ENCODE measurements around the gene CHST8. TPM values are rescaled to one million over a fixed set of nuclear protein-coding genes. Genes with fewer than 3 reads are reported as not detected.
A peak's percentile ranks its signal among the peaks of the same experiment; 100 is the strongest.
"Not testable (repeated sequence)": the region's sequence is repeated elsewhere in the genome, so short reads cannot be mapped to it uniquely, and the experiment has no call there.

CHST8 gene
- total RNA-seq, 6 experiments from 2014 or later, result not detected

GRCh38 chr19:33814181-33815165 is 192.7 kb downstream of the CHST8 start:
- H3K36me3 Mint-ChIP-seq (ENCODE audit: low read depth), result no peaks in the 10 kb centered on the region
- H3K4me3 Mint-ChIP-seq, result no peak overlapping the region
- no peak for DNase-seq
- no peaks in the 10 kb centered on the region for H3K4me1 Mint-ChIP-seq (ENCODE audit: low read depth)
- H3K27me3 Mint-ChIP-seq (ENCODE audit: insufficient read depth), result peaks cover 9% of the 10 kb centered on the region; the same call in 1 of the 2 replicates
- no peaks in the 10 kb centered on the region for H3K9me3 Mint-ChIP-seq
- no peak for TF ChIP-seq CTCF (IDR thresholded peaks at IDR 0.05)
- no peak overlapping the region for H3K27ac Mint-ChIP-seq

- no peak for TF ChIP-seq CTCF (IDR thresholded peaks at IDR 0.05)
- no peaks in the 10 kb centered on the region for H3K36me3 Mint-ChIP-seq (ENCODE audit: low read depth)
- H3K4me1 Mint-ChIP-seq (ENCODE audit: low read depth), result no peaks in the 10 kb centered on the region
- peaks cover 9% of the 10 kb centered on the region; the same call in 1 of the 2 replicates for H3K27me3 Mint-ChIP-seq (ENCODE audit: insufficient read depth)
- H3K4me3 Mint-ChIP-seq, result no peak overlapping the region
- no peak overlapping the region for H3K27ac Mint-ChIP-seq
- H3K9me3 Mint-ChIP-seq, result no peaks in the 10 kb centered on the region
- peak; percentile 9 for DNase-seq
These were observed 193.9 kb downstream of the CHST8 start for GRCh38 chr19:33815380-33816340.

- no peak for TF ChIP-seq CTCF (IDR thresholded peaks at IDR 0.05)
- Mint-ChIP-seq H3K4me3 (no peak overlapping the region), H3K27ac (no peak overlapping the region)
These were observed 196.7 kb downstream of the CHST8 start for GRCh38 chr19:33818411-33818810.

GRCh38 chr19:33819078-33819477 is 197.3 kb downstream of the CHST8 start:
- H3K4me1 Mint-ChIP-seq (ENCODE audit: low read depth); H3K36me3 Mint-ChIP-seq (ENCODE audit: low read depth); H3K9me3 Mint-ChIP-seq; H3K27me3 Mint-ChIP-seq (ENCODE audit: insufficient read depth); H3K4me3 Mint-ChIP-seq; H3K27ac Mint-ChIP-seq; DNase-seq: not testable (repeated sequence)

More at GRCh38 chr19:33818411-33818810, 196.7 kb downstream of the CHST8 start:
- Mint-ChIP-seq H3K4me1 (ENCODE audit: low read depth) (peaks cover 6% of the 10 kb centered on the region; the same call in 1 of the 2 replicates), H3K36me3 (ENCODE audit: low read depth) (no peaks in the 10 kb centered on the region), H3K27me3 (ENCODE audit: insufficient read depth) (peaks cover 9% of the 10 kb centered on the region; the same call in 1 of the 2 replicates), H3K9me3 (no peaks in the 10 kb centered on the region)
- no peak for DNase-seq

GRCh38 chr19:33819506-33819879 is 197.7 kb downstream of the CHST8 start:
- no peak for TF ChIP-seq CTCF (IDR thresholded peaks at IDR 0.05)
- no peak overlapping the region for H3K27ac Mint-ChIP-seq
- H3K4me1 Mint-ChIP-seq (ENCODE audit: low read depth), result peaks cover 6% of the 10 kb centered on the region; the same call in 1 of the 2 replicates
- H3K36me3 Mint-ChIP-seq (ENCODE audit: low read depth), result no peaks in the 10 kb centered on the region
- DNase-seq, result no peak
- H3K4me3 Mint-ChIP-seq, result 0 out of 2 replicates have a peak overlapping the region, but pooled peaks have one; percentile 15
- H3K9me3 Mint-ChIP-seq, result no peaks in the 10 kb centered on the region
- peaks cover 9% of the 10 kb centered on the region; the same call in 1 of the 2 replicates for H3K27me3 Mint-ChIP-seq (ENCODE audit: insufficient read depth)
